Measurements from ENCODE around the gene CLIC4. TPM values are rescaled to one million over a fixed set of nuclear protein-coding genes. Genes with fewer than 3 reads are reported as not detected.

The CLIC4 gene
- total RNA-seq, 1 donor from 2014 or later, result 200 TPM

- no peak for ATAC-seq
- intact Hi-C loops (cut with DNase I), result loop anchor here (10.0 kb wide), 1 partner anchor 50 kb away; no protein-coding TSS in a partner anchor
- Histone ChIP-seq H3K27me3 (no peaks in the 10 kb centered on the region), H3K36me3 (no peaks in the 10 kb centered on the region), H3K4me1 (peaks cover 43% of the 10 kb centered on the region), H3K9me3 (no peaks in the 10 kb centered on the region), H3K27ac (no peak overlapping the region), H3K4me3 (no peak overlapping the region)
- no peak for TF ChIP-seq CTCF (IDR thresholded peaks at IDR 0.05)
- DNase-seq, result no peak
These were observed 19.6 kb downstream of the CLIC4 start for GRCh38 chr1:24764848-24765247.

- no peak for DNase-seq
- no peak for ATAC-seq
- intact Hi-C loops (cut with DNase I), result loop anchor here (10.0 kb wide), 1 partner anchor 49 kb away; no protein-coding TSS in a partner anchor
- Histone ChIP-seq H3K27ac (no peak overlapping the region), H3K36me3 (no peaks in the 10 kb centered on the region), H3K4me3 (no peak overlapping the region), H3K27me3 (no peaks in the 10 kb centered on the region), H3K4me1 (peaks cover 49% of the 10 kb centered on the region), H3K9me3 (no peaks in the 10 kb centered on the region)
- TF ChIP-seq CTCF (IDR thresholded peaks at IDR 0.05), result no peak
These were observed 20.2 kb downstream of the CLIC4 start for GRCh38 chr1:24765308-24765988.

- no peak for ATAC-seq
- TF ChIP-seq CTCF (IDR thresholded peaks at IDR 0.05), result no peak
- no peaks in the 10 kb centered on the region for H3K27me3 ChIP-seq
These were observed 22.1 kb downstream of the CLIC4 start for GRCh38 chr1:24767351-24767750.

GRCh38 chr1:24768873-24769605, 23.8 kb downstream of the CLIC4 start:
- intact Hi-C loops (cut with DNase I), result loop anchor here (10.0 kb wide), 1 partner anchor 46 kb away; no protein-coding TSS in a partner anchor
- no peak for TF ChIP-seq CTCF (IDR thresholded peaks at IDR 0.05)
- DNase-seq (no peak), ATAC-seq (no peak)
- H3K4me3 ChIP-seq, result no peak overlapping the region
- peak overlapping the region; percentile 32 for H3K27ac ChIP-seq
- no peaks in the 10 kb centered on the region for H3K36me3 ChIP-seq
- H3K9me3 ChIP-seq, result no peaks in the 10 kb centered on the region
- no peaks in the 10 kb centered on the region for H3K27me3 ChIP-seq
- peaks cover 53% of the 10 kb centered on the region for H3K4me1 ChIP-seq

More at GRCh38 chr1:24767351-24767750, 22.1 kb downstream of the CLIC4 start:
- DNase-seq, result no peak
- Histone ChIP-seq H3K4me1 (peaks cover 60% of the 10 kb centered on the region), H3K9me3 (no peaks in the 10 kb centered on the region), H3K36me3 (no peaks in the 10 kb centered on the region), H3K27ac (no peak overlapping the region), H3K4me3 (no peak overlapping the region)
- intact Hi-C loops (cut with DNase I), result loop anchor here (10.0 kb wide), 1 partner anchor 47 kb away; no protein-coding TSS in a partner anchor

GRCh38 chr1:24769656-24770651, 24.7 kb downstream of the CLIC4 start:
- DNase-seq (no peak), ATAC-seq (peak; percentile 69)
- Histone ChIP-seq H3K27ac (peak overlapping the region; percentile 32), H3K27me3 (no peaks in the 10 kb centered on the region), H3K4me3 (no peak overlapping the region), H3K9me3 (no peaks in the 10 kb centered on the region), H3K4me1 (peaks cover 47% of the 10 kb centered on the region), H3K36me3 (no peaks in the 10 kb centered on the region)
- no peak for TF ChIP-seq CTCF (IDR thresholded peaks at IDR 0.05)
- intact Hi-C loops (cut with DNase I), result loop anchor here (10.0 kb wide), 1 partner anchor 45 kb away; no protein-coding TSS in a partner anchor
